NCI-H187 treated with DMSO at 0.1 percent for 48 hours (cell line): ENCODE results near the gene LRRC8E.
A peak's percentile ranks its signal among the peaks of the same experiment; 100 is the strongest.

Source experiments
- DNase-seq: peaks from one replicate; lab custom pipeline; 2025; lab: John Stamatoyannopoulos, UW

The LRRC8E gene

DNA sequence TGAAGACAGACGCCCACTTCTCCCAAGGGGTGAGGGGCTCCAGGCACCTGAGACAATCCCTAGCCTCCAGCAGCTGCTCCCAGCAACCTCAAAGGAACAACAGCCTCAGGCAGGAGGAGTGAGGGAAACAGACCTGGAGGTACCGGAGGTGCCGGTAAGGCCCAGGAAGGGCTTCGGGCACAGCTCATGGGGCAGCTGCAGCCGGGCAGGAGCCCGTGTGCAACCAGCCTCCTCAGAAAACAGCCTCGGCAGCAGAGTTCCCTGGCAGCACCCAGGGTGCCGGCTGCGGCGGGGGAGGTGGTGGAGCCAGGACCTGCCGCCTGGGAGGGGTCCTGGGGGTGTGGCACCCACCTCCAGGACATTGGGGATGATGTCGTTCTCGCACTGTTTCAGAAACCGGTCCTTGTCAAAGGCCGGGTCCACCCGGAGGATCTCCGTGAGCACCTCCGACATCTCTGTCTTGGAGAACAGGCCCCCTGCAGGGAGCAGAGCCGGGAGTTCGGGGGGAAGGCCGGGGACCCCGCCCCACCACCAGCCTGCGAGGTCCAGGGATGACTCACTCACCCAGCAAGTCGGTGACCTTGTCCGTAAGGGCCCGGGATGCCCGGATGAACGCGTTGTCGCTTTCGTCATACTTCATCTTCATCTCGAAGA, 44.1 kb downstream of the LRRC8E start:
- DNase-seq, result no peak

DNA sequence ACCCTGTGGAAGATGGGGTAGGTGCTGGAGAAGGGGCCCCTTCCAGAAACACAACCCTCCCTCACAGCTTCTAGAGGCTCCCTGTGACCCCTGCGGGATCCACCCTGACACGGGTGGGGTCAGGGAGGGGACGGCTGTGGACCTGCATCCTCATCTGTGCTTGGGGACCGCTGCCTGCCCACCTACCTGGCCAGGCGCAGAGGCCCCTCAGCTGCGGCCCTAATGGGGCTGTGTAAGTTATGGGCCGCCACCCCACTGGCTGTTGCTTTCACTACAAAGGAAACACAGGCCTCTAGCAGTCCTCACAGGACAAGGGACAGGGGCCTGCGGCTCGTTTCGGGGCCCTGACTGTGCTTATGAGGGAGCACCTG, 44.6 kb downstream of the LRRC8E start:
- DNase-seq, result no peak

- no peak for DNase-seq
Observed at GRCh38 chr19:7933411-7933810, 45.1 kb downstream of the LRRC8E start.

DNA sequence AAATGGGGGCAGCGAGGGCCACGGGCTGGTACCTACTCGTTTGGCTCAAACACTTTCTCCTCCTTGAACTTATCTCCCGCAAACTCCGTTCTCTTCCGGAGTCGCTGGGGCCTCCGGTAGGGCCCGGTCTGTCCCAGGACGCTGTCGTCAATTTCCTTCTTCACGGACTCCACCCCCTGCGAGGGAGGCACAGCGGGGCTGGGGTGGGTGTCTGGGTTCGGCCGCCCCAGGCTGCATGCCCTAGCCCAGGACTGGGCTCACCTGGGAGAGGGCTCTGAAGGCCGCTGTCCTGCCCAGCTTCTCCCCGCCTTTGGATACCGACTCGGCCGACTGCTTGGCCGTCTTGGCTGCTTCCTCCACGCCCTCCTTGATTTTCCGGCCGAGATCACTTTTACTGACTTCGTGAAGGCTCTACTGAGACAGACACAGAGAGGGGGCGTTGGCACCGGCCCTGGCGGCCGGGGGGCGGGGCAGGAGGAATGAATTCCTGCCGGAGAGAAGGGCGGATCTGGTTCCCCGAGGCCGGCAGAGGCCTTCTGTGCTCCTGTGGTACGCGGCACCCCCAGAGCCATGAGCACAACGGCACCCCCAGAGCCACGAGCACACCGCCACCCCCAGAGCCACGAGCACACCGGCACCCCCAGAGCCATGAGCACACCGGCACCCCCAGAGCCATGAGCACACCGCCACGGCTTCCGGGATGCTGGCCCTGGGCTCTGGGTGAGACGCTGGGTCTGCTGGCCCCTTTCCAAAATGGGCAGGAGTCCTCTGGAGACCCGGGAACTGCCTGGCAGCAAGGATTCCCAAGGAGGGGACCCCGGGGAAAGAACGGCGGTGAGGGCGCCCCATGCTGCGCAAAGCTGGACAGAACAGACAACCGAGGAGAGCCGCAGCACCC, 45.8 kb downstream of the LRRC8E start:
- no peak for DNase-seq

DNA sequence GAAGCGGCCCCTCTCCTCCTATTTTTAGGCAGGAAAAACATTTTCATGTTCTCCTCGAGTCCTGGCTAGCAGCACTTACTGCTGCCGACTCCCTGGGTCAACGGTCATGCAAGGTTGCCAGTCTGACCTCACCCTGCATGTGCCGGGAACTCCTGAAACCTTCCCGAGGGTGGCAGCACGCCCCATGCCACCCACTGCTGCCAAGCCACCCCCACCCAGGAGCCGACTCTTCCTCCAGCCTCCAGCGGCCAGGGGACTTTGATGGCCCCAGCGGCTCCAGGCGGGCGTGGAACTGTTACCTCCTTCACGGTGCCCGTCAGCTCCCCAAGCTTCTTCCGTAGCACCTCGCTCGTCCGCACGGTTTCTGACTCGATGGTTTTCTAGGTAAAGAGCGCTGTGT, 46.5 kb downstream of the LRRC8E start:
- DNase-seq, result no peak

DNA sequence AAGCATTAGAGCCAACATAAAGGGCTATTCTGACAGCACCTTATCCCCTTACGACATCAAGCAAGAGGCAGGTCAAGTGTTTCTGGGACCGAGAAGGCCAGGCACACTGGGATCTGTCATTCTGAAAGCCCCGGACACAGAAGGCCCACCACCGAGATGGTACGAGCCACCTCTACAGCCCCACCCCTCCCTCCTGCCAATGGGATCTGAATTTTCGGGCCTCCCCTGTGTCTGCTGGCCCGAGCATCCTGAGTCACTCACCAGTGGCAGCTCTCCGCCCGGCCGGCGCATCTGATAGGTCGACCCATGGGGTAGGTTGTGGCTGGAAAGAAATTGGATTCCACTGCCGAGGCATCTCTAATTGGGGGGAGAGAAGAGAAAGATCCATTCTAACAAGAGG, 52.5 kb downstream of the LRRC8E start:
- no peak for DNase-seq

DNA sequence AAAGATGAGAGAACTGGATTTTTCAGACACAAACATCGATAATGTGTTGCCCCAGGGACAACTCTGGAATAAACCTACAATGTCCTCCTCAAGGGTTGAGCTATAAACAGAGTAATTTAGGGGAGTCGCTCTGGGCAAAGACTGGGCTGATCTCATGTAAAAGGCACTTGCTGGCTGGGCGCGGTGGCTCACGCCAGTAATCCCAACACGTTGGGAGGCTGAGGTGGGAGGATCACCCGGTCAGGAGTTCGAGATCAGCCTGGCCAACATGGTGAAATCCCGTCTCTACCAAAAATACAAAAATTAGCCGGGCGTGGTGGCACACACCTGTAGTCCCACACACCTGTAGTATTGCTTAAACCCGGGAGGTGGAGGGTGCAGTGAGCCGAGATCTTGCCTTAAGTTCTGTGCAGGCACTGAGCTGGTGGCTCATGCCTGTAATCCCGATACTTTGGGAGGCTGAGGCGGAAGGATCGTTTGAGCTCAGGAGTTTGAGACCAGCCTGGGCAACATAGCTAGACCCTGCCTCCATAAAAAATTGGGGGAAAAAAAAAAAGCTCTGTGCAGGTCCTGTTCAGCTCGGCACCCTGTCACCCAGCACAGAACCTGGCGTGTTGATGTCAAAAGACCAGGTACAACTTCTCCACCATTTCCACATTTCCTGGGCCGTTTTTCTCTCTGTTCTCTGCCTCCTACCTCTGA, 53.7 kb downstream of the LRRC8E start:
- no peak for DNase-seq

DNA sequence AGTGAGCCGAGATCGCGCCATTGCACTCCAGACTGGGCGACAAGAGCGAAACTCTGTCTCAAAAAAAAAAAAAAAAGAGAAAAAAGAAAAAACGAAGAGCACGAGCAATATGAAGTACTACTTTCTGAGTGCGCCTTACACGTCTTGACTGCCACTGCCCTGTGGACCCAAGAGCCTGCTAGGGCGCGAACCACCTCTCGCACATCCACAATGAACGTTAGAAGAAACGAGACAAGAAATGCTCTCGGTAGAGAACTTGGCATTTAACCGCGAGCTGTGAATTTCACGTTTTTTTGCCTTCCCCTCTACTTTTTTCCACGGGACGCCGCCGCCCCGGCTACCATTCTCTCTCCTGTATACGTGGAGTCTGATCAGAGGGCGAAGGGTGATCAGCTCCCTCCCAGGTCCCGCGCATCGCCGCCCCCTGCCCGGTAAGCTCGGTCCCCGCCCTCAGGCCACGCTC, 54.7 kb downstream of the LRRC8E start:
- no peak for DNase-seq

DNA sequence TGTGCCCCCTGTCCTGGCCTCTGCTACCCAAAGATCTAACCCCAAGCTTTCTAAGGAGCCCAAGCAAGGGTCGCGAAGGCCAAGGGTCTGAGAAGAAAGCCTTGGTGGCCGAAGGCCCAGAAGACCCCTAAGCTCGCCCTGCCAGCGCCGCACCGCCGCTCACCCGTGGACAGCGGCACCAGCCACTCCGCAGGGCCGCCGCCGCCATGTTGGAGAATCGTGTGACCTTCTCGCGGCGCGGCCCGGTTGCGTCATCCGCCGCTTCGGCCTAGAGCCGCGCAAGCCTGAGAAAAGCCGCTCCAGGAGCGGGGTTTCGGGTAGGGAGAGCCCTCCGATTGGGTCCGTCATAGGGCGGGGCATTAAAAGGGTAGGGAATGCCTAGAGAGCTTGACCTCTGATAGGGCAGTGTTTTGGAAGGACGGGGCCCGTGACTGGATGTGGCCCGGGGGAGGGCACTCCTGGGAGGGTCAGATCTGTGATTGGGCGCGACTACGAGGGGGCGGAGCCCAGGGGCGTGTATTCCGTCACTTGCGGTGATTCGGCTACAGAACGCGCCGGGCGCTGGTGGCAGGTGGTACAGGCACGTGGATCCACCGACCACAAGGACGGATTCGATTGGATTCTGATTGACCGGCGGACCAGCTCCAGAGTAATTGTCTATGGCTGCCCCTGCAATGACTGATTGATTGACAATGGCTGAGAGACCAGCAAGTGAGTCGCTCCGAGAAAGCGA, 55.3 kb downstream of the LRRC8E start, which contains the start of gene TIMM44:
TIMM44 (minus strand) TSS at position 223 of the 733 bp plus-strand sequence; CDS start at position 208, 15 bp downstream.
- DNase-seq, result peak; percentile 78

DNA sequence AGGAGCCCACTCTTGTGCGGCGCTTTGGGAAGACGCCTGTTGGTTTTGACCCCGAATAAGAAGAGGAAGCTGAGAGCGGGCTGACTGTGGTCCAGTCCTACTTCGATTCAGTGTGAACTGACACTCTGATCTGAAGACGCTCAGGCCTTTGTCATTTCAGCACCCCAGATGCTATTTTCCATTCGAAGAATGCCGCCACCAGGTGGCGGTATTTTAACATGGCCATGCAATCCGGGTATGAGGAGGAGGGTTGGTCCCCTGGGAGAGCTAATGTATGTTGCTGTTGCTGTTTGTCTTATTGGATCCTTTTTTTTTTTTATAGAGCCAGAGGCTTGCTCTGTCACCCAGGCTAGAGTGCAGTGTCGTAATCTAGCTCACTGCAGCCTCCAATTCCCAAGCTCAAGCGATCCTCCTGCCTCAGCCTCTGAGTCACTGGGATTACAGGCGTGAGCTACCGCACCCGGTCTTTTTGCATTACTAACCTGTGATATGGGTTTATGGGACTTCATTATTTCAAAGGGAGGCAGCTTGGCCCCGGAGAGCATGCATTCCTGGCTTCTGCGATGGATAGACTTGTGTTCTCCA, 56.0 kb downstream of the LRRC8E start:
- peak; percentile 57 for DNase-seq

GRCh38 chr19:7947939-7948338, 59.6 kb downstream of the LRRC8E start:
- DNase-seq, result no peak
